Parathyroid adenoma (tissue), 2 donors: ENCODE data around the gene ITSN1.

Experiments
- H2AFZ ChIP-seq: fragments of 300-600 bp; sonication (generic); one replicate; pipeline ENCODE4 v1.7.0; 2017; ENCODE audit warnings: antibody characterized with exemption, mild to moderate bottlenecking
- H3K27ac ChIP-seq: fragments of 300-600 bp; sonication (generic); one replicate; pipeline ENCODE4 v1.7.0; 2017
- H3K27me3 ChIP-seq: fragments of 300-600 bp; sonication (generic); one replicate; pipeline ENCODE4 v1.7.0; 2017; ENCODE audit warnings: low read length; ENCODE audit not compliant: control insufficient read depth, insufficient read depth
- H3K36me3 ChIP-seq: fragments of 300-600 bp; sonication (generic); one replicate; pipeline ENCODE4 v1.7.0; 2017; ENCODE audit warnings: low read length; ENCODE audit not compliant: control insufficient read depth, insufficient read depth
- H3K4me1 ChIP-seq: fragments of 300-600 bp; sonication (generic); one replicate; pipeline ENCODE4 v1.7.0; 2017; ENCODE audit warnings: control low read depth
- H3K4me2 ChIP-seq: fragments of 300-600 bp; sonication (generic); one replicate; pipeline ENCODE4 v1.7.0; 2017; ENCODE audit warnings: low read length
- H3K4me3 ChIP-seq: fragments of 300-600 bp; sonication (generic); one replicate; pipeline ENCODE4 v1.7.0; 2017; ENCODE audit warnings: low read depth, low read length
- H3K79me2 ChIP-seq: fragments of 300-600 bp; sonication (generic); one replicate; pipeline ENCODE4 v1.7.0; 2017; ENCODE audit warnings: control low read depth
- H3K9ac ChIP-seq: fragments of 300-600 bp; sonication (generic); one replicate; pipeline ENCODE4 v1.7.0; 2017; ENCODE audit warnings: mild to moderate bottlenecking
- H3K9me3 ChIP-seq: fragments of 300-600 bp; sonication (generic); one replicate; pipeline ENCODE4 v1.7.0; 2017; ENCODE audit warnings: low read length; ENCODE audit not compliant: control insufficient read depth
- CTCF ChIP-seq: fragments of 300-600 bp; sonication (generic); IDR thresholded peaks from one replicate; pipeline ENCODE4 v1.7.0; 2017; ENCODE audit warnings: antibody characterized with exemption, mild to moderate bottlenecking
- donor health status: primary hyperparathyroidism.

The ITSN1 gene

GRCh38 chr21:33816174-33816573 lies 173.9 kb downstream of the ITSN1 start:
- no peak overlapping the region for H3K9ac ChIP-seq
- no peak overlapping the region for H2AFZ ChIP-seq
- no peak overlapping the region for H3K4me3 ChIP-seq
- H3K4me2 ChIP-seq, result no peak overlapping the region
- no peaks in the 10 kb centered on the region for H3K9me3 ChIP-seq
- no peak overlapping the region for H3K27ac ChIP-seq
- H3K36me3 ChIP-seq, result no peaks in the 10 kb centered on the region
- no peaks in the 10 kb centered on the region for H3K79me2 ChIP-seq
- H3K27me3 ChIP-seq, result no peaks in the 10 kb centered on the region
- no peaks in the 10 kb centered on the region for H3K4me1 ChIP-seq
- no peak for TF ChIP-seq CTCF

GRCh38 chr21:33817138-33817537 lies 174.8 kb downstream of the ITSN1 start:
- no peak overlapping the region for H3K4me2 ChIP-seq
- H3K27me3 ChIP-seq, result no peaks in the 10 kb centered on the region
- H3K79me2 ChIP-seq, result no peaks in the 10 kb centered on the region
- H3K9me3 ChIP-seq, result no peaks in the 10 kb centered on the region
- no peak overlapping the region for H3K4me3 ChIP-seq
- no peak overlapping the region for H2AFZ ChIP-seq
- TF ChIP-seq CTCF, result no peak
- no peak overlapping the region for H3K9ac ChIP-seq
- no peaks in the 10 kb centered on the region for H3K36me3 ChIP-seq
- no peak overlapping the region for H3K27ac ChIP-seq
- no peaks in the 10 kb centered on the region for H3K4me1 ChIP-seq

GRCh38 chr21:33817663-33818451 lies 175.6 kb downstream of the ITSN1 start:
- no peak for TF ChIP-seq CTCF
- Histone ChIP-seq H3K79me2 (no peaks in the 10 kb centered on the region), H3K4me3 (no peak overlapping the region), H3K27me3 (no peaks in the 10 kb centered on the region), H3K4me2 (no peak overlapping the region), H3K9me3 (no peaks in the 10 kb centered on the region), H3K36me3 (no peaks in the 10 kb centered on the region), H2AFZ (no peak overlapping the region), H3K27ac (no peak overlapping the region), H3K9ac (no peak overlapping the region), H3K4me1 (no peaks in the 10 kb centered on the region)

- no peak for TF ChIP-seq CTCF
- Histone ChIP-seq H3K9me3 (no peaks in the 10 kb centered on the region), H3K4me2 (no peak overlapping the region), H3K36me3 (no peaks in the 10 kb centered on the region), H3K79me2 (no peaks in the 10 kb centered on the region), H3K27me3 (no peaks in the 10 kb centered on the region), H3K4me1 (no peaks in the 10 kb centered on the region), H3K4me3 (no peak overlapping the region), H2AFZ (no peak overlapping the region), H3K9ac (no peak overlapping the region), H3K27ac (no peak overlapping the region)
Observed at GRCh38 chr21:33820230-33820770, 178.0 kb downstream of the ITSN1 start.

- no peaks in the 10 kb centered on the region for H3K36me3 ChIP-seq
- H3K9ac ChIP-seq, result no peak overlapping the region
- no peak for TF ChIP-seq CTCF
- H3K27ac ChIP-seq, result no peak overlapping the region
- H3K79me2 ChIP-seq, result no peaks in the 10 kb centered on the region
- no peak overlapping the region for H3K4me2 ChIP-seq
- H3K4me3 ChIP-seq, result no peak overlapping the region
- no peaks in the 10 kb centered on the region for H3K27me3 ChIP-seq
- no peak overlapping the region for H2AFZ ChIP-seq
- no peaks in the 10 kb centered on the region for H3K4me1 ChIP-seq
- H3K9me3 ChIP-seq, result no peaks in the 10 kb centered on the region
Observed at GRCh38 chr21:33820798-33821197, 178.5 kb downstream of the ITSN1 start.
